HS-27A (cell line): ENCODE results near the gene CDH20.
"Not testable (repeated sequence)": the region's sequence is repeated elsewhere in the genome, so short reads cannot be mapped to it uniquely, and the experiment has no call there.

Experiments
- DNase-seq: peaks from one replicate; pipeline ENCODE4 v3.0.0-alpha.2; 2012; ENCODE audit warnings: low read depth, missing footprints

CDH20 gene

DNA sequence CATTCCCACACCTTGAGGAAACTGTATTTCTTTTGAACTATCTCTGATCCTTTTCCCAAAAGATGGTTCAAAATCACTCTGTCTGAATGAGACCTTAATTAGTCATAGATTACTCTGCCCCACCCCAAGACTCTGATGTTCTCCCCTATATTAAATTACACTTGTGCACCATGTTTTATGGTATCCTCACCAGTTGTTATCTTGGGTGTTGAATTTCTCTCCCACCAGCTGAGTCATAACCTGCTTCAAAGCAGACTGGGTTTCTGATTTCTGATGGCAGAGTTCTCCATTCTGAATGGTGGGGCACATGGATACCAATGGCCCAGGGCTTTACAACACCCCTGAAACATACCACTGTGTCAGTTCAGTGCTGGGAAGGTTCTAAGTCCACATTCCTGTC lies 15.0 kb downstream of the CDH20 start:
- DNase-seq = peak; percentile 8

DNA sequence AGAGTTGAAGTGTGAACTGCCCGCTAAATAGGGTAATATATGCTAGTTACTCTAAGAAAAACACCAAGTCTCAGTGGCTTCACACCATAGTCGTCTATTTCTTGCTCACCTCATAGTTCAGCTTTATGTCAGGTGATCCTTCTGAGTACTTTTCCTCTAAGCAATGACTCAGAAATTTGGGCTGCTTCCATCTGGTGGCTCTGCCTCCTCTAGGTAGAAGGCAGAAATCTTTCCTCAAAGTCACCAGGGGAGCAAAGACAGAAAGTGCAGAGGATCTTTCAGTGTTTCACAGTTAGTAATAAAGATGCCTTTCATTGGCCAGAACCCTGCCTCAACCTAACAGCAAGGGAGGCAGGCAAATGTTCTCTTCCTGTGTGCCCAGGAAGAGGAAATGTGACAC lies 17.3 kb downstream of the CDH20 start:
- DNase-seq = no peak

DNA sequence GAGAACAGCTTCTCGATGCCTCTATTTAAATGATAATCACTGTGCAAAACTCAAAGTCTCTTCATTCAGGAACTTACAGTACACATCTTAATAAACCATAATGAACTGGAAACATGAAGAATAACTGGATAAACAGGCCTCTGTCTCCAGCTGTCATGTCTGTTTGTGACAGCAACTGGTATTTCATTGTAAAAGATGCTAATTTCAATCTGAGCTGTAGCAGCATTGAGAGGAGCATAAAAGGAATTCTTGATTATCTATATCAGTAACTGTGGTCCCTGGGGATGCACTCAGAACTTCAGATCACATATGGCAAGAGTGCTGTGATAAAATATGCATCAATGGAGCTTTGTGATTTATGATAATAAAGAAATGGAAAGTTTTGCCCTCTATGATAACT lies 18.8 kb downstream of the CDH20 start:
- no peak for DNase-seq

DNA sequence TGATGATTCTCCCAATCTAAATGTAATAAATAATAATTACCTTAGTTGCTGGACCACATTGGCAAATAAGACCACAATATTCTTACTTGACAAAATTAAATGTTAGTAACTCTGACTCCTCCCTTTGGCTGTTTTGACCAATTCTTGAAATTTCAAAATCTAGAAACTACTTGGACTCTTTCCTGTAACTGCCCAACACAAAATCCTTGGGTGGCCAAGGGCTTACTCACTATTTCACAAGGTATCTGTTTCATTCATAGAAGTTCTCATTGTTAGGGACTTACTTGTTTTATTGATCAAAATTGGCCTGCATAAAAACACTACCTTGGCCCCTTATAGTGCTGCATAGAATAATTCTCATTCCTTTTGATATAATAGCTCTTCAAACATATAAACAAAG lies 19.4 kb downstream of the CDH20 start:
- no peak for DNase-seq

DNA sequence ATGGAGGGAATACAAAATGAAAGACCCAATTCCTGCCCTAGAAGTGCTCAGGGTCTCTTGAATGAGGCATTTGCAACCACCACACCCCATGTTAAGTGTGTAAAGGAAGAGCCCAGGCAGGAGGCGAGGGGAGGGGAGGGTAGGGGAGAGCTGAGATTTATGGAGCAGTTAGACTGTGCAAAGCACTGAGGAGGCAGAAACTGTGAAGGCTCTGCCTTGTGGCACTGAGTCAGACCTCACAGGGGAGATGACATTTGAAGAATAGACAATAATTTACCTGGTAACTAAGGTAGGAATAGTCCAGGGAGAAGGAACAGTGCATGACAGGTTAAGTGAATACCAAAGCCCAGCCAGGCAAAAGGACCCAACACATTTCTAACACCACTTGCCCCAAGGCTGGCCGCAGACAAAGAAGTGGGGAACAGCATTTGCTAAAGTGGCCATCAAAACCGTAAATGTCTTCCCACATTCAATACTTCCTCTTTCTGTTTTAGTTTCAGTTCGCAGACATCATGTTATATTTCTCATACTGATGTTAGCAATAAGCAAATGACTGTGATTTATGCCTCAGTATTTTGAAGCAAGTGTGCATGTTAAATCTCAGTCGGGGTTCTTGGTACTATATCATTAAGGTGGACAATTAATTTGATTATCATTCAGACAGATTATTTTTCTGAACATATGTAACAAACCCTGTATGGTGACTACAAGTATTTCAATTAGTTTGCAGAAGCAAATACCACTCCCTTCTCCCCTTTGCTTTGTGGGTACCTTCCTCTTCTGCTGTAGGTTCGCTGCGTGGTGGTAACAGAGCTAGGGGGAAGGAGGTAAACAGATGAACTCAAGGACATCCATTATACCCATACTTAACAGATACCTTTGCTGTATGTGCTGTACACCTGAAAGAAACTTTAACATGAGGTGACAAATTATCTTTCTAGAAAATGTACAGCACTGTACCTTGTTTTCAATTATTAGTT lies 27.5 kb downstream of the CDH20 start:
- no peak for DNase-seq

DNA sequence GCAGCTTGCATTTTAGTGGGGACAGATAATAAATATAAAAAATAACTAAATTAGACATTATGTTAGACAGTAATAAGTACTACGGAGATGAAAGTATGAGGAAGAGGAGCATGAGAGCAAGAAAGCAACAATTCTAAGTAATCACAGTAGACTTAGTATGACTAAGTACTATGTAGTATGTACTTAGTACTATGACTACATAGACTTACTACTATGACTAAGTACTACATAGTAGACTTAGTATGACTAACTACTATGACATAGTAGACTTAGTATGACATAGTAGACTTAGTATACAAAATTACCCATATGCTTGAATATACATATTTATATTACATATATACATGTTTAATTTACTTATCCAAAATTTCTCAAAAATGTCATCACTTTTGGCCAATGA lies 29.3 kb downstream of the CDH20 start:
- no peak for DNase-seq

DNA sequence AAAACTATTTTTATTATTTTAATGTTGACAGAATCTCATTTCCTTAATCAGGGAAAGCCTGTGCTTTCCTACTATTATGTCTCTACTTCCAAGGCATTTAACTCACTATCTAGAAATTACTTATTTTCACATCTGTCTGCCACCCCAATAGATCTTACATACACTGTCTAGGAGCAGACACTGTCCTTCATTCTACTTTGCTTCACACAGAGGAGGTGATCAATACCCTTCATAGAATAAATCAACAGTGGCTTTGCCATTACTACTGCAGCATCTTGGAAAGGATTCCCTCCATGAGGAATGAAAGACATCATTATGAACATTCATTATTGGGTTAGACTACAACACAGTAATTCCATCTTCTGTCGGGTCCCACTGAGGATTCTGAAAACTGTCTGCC lies 31.7 kb downstream of the CDH20 start:
- DNase-seq = no peak

DNA sequence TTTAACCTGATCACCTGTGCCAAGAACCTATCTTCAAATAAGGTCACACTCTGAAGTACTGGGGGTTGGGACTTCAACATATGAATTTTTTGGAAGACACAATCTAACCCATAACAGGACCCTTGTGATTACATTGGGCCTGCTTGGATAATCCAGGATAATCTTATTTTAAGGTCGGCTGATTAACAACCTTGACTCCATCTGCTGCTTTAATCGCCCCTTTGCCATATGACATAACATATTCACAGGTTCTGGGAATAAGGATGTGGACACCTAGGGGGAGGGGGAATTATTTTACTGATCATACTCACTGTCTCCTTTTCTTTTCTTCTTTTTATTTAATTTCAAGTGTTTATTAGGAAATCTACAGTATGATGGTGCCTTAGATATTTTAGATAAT lies 34.8 kb downstream of the CDH20 start:
- no peak for DNase-seq

DNA sequence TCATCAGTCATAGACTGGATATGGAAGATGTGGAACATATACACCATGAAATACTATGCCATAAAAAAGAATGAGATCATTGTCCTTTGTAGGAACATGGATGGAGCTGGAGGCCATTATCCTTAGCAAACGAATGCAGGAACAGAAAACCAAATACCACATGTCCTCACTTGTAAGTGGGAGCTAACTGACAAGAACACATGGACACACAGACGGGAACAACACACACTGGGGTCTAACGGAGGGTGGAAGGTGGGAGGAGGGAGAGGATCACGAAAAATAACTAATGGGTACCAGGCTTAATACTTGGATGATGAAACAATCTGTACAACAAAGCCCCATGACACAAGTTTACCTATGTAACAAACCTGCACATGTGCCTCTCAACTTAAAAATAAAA lies 36.4 kb downstream of the CDH20 start:
- DNase-seq = not testable (repeated sequence)

DNA sequence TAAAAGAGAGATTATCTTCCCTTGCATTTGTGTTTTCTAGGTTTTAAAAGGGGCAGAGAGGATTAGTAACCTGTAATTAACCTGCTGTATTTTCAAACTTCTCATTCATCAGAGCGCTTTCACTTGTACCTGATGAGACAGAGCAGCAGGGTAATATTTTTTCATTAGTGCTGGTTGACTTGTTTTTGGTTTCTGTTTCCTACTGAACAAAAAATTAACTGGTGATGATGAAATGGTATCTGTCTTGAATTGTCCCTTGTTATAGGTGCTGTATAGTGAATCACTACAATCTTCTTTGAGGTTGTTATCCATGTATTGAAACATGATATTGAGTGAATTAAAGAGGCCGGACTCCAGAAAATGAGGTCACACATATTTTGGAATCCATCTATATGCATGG lies 37.9 kb downstream of the CDH20 start:
- DNase-seq = no peak

DNA sequence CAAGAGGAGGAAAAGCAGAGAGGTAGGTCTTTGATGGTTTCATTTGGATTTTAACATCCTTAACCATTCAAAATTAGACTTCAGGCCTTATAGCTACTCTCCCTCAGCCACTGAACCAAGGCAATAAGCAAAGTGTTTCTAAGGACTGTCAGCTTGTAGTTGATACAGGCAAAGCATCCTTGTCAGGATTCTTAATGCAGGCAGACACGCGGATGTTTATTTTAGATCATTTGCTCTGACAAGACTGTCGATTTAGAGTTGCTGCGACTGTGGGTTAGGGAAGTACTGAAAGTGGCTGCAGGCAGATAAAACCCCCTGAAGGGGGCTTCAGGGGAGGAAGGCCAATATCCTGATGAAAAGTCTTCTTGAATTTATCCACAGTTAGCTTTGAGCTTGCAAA lies 46.6 kb downstream of the CDH20 start:
- DNase-seq = no peak

DNA sequence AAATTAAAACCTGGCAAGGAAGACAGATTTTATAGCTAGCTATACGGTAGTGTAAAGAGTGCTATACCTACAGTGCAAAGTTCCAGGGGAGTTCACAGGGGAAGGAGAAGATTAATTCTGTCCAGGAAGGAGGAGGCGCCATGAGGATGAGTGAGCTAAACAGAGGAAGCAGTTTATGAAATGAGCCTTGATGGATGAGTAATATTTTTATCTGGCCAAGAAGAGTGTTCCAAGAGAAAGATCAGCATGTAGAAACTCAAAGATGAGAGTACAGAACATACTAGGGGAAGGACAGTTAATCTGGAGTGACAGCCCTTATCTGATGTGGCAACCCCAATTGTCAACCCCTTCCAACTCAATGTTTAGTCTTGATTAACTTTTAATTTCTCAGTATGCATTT lies 54.8 kb downstream of the CDH20 start:
- no peak for DNase-seq

DNA sequence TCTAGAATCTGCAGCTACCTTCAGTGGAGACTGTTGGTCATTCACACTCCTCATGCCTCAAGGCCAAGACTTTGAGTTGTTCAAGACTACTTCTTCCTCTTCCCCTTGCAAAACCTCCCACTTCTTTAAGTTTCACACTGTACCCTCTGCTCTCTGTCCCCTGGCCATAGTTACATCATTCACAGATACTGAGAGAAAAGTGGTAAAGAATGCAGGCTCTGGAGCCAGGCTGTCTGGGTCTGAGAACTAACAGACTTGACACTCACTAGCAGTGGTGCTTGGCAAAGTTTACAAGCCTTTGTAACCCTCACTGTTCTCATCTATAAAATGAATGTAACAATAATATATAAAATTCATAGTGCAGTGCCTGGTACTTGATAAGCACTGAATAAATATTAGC lies 61.8 kb downstream of the CDH20 start:
- DNase-seq = no peak

DNA sequence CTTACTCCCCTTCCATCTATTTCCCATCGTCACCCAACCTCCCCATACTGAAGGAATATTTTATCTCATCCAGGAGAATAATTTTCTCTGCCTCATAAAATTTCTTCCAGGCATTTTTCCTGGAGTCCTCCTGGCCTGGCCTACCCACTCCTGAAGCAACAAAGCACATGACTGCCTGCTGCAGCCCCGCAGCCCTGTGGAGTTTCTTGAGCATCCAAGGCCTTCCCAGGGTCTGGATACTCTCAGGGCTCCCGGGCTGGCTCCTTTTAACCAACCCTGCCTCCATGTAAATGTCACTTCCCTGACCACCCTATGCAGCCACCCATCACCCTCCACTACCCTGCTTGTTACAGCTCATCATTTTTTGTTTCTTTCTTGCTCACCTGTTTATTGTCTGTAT lies 64.0 kb downstream of the CDH20 start:
- DNase-seq = no peak

DNA sequence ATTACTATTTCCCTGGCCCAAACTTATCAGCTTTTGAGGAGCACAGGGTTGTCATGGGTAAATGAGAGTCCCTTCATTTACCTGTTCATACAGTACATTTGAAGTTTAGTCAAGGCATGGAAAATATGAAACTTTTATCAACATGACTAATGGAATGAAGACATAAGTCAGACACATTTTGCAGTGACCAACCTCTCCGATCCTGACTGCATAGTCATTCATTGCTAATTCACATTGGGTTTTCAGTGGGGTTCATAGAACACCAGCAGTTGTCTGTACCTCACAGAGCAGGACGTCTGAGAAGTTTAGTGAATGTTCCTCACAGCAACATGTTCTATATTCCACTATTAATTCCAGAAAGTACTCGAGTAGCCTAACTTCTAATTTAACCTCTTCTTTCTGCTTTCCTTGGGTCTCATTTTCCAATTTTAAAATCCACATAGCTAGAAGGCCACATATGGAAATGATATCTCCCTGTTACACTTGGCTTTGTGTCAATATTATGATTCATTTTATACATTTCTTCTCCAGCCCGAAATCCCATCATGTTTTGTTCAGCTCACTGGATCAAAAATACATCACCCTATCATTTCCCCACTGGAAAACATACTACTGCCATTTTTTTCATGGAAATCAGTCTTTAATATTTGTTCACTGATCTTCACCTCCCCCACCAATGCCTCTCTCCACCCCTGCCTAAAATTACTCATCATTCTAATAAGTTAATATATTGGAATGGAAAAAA lies 65.9 kb downstream of the CDH20 start:
- DNase-seq = peak; percentile 48

DNA sequence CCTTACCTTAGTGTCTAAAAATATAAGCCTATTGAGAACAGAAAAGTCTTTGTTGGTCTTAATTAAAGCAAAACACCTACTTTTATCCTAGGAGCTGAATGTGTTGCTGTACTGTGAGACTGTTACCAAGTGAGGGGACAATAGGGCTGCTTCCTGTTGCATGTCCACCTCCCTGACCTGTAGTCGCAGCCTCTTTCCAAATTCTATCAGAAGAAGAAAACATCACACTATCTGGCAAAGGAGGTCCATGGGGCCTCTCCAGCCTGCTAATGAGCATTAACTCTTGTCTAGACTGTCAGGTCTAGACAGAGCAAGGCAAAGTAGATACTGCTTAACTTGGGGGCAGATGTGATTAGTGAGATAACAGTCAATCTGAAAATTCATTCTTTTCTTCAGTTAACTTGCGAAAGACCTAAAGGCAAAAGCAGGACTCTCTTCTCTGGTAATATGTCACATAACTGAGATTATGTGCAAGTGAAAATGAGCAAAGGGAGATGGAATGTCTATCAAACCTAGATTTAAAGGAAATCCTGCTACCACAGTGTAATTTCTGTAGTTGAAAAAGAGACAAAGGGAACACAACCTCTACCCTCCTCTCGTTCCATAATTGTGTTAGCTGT lies 66.9 kb downstream of the CDH20 start:
- no peak for DNase-seq

DNA sequence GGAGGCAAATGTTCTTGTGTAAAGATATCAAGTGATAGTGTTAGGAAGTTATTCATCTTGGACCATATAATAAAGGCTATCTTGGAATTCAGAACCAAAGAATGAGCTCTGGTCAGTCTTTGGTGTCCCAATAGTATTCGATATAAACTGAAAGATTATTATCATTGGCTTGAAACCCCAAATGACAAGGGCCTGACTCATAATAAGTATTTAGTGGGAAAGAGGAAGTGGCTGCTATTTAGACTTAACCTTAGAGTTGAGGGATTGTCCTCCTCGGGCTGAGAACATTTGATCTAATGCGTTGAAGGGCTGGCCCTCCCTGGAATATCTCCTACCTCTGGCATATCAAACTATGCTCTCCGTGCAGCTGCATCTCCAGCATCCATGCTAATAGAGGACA lies 67.5 kb downstream of the CDH20 start:
- DNase-seq = peak; percentile 63

DNA sequence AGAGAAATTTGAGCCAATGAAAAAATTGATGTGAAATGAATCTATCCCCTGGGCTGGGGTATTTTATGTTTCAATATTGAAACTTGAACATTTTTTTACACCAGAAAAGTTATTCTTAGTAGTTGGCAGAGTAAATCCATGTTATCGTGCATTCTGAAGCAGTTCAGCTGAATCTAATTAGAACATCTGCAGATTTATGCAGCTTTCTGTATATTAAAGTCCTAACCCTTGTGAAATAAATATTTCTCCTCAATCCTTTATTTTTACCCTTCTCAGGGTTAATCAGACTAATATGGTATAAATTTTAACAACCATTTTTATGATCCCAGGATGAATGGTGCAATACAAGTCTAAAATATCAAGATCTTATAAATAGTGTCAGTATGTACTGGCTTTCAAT lies 69.5 kb downstream of the CDH20 start:
- DNase-seq = no peak

DNA sequence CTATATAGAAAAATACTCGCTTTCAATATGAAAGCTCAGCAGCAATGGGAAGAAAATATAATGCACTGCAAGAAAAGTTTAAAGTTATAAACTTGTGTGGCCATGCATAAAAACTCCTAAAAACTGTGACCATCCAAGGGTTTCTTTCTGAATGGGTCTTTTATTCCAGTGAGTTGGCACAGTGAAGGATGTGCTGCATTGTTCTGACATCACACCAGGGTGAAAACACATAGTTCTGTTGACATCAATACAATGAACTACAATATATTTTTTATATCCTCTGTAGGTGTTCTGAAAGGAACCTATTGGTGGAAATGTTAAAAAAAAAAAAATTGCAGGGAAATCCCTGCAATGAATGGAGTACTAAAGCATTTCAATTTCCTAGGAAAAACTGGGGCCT lies 80.2 kb downstream of the CDH20 start:
- DNase-seq = no peak

DNA sequence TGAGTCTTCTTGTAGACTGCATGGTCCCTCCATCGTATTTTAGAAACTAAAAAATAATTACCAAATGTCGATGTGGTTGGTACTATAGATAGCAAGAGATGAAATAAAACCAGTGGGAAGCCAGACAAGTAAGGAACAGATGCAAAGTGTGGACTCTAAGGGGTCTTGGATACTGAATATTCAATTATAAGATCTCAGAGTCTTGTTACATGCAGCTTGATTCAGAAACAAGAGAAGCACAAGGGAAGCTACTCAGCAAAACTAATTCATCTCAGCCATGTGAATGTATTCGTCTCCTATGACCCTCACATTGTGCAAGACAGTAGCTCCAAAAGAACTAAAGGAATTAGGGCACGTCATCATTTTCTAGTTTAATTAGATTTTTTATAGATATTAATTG lies 80.9 kb downstream of the CDH20 start:
- no peak for DNase-seq

DNA sequence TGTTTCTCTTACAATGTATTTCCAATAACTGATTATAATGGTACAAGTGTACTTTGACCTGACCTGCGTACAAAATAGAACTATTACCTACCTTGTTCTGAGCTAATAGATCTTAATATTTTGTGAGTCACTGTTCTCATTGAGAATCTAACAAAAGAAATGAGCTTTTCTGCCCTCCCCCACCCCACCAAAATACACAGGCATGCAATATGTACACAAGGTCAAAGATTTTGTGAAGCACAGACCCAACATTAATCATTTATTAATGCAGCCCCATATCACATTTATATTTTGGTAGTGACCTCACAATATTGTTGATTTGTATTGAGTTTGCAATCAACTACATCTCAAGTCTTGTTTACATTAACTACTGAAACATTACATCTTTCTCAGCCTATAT lies 86.5 kb downstream of the CDH20 start:
- DNase-seq = no peak

DNA sequence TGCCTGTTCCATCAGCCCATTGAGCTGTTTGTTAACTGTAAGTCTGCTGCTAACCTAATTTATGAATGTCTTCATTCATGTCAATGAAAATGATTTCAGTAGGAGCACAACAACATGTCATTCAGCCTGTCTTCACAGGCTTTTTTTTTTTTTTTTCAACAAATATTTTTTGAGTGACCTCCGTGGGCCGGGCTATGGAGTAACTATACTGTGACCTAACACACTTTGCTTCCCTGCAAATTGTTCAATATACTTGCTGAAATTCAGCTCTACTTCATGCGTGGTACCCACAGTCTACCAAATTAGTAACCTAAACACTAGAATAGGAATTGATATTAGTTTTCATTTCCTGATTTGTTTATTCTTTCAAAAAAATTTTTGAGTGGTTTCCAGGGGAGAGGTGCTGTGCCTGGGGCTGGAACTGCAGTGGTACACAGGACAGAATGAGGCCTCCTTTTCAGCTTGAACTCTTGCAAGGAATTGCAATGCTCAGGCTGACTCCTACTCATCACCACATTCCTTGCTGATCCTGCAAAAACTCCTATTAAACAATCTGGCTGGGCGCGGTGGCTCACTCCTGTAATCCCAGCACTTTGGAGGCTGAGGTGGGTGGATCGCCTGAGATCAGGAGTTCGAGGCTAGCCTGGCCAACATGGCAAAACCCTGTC lies 87.1 kb downstream of the CDH20 start:
- no peak for DNase-seq
